Activated naive CD8-positive, alpha-beta T cell (primary cell): Measurements from ENCODE around the gene NME8.

ENCODE experiments used
- H3K27ac Mint-ChIP-seq: one replicate; pipeline ENCODE4 v1.8.0; 2021; ENCODE audit warnings: mixed read lengths
- H3K27me3 Mint-ChIP-seq: one replicate; pipeline ENCODE4 v1.8.0; 2021; ENCODE audit warnings: mixed read lengths
- H3K36me3 Mint-ChIP-seq: one replicate; pipeline ENCODE4 v1.8.0; 2021; ENCODE audit warnings: mixed read lengths
- H3K4me1 Mint-ChIP-seq: one replicate; pipeline ENCODE4 v1.8.0; 2021; ENCODE audit warnings: low read depth, mixed read lengths
- H3K4me3 Mint-ChIP-seq: one replicate; pipeline ENCODE4 v1.8.0; 2021; ENCODE audit warnings: mild to moderate bottlenecking, mixed read lengths
- H3K9me3 Mint-ChIP-seq: one replicate; pipeline ENCODE4 v1.8.0; 2021; ENCODE audit warnings: low read depth, mixed read lengths

NME8 gene

DNA sequence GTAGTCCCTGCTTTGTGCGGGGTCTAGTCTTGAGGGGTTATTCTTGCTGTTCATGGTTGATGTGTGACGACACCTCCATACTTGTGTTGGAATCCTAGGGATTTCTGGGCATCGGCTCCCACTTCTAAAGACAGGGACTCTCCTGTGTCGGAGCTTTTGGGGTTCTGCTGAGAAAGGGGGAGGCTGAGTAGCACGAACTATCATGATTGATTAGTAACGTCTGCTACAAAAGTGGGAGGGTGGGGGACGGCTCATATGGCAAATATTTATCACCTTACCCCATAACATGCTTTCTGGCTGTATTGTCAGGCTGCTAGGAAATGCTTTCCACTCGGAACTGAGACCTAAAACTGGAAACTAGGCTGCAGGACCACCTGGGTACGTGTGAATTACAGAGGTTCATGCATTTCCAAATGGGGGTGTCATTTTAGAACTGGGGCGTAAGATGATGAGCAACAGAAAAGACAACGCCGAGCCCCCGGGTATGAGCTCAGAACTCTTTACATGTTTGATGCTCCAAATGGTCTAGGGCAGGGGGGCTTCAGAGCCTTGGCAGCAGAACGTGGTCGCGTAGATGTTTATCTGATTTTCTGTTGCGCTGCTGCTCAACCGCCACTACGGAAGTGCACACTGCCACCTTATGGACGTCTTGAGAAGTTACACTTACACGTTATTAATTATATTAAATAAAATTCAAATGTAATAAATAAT is 15.1 kb upstream of the NME8 start:
- Mint-ChIP-seq H3K4me1 (peaks cover 3% of the 10 kb centered on the region), H3K27ac (no peak overlapping the region)

DNA sequence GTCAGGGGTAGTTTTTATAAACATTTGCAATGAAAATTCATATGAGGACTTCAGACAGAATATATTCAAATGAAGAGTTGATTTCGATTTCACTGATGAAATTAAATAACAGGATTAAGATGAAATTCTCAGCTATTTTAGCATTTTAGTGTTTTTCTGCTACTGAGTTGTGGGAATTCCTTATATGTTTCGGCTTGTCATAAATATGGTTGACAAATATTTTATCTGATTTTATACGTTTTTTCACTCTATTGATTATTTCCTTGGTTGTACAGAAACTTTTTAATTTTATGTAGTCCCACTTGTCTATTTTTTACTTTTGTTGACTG is 14.6 kb upstream of the NME8 start:
- H3K36me3 Mint-ChIP-seq = no peaks in the 10 kb centered on the region
- H3K4me3 Mint-ChIP-seq = peak overlapping the region; percentile 9
- no peaks in the 10 kb centered on the region for H3K9me3 Mint-ChIP-seq
- H3K27me3 Mint-ChIP-seq = peaks cover 3% of the 10 kb centered on the region
- peaks cover 3% of the 10 kb centered on the region for H3K4me1 Mint-ChIP-seq
- H3K27ac Mint-ChIP-seq = no peak overlapping the region

More for the DNA sequence above, 15.1 kb upstream of the NME8 start:
- Mint-ChIP-seq H3K36me3 (no peaks in the 10 kb centered on the region), H3K27me3 (peaks cover 3% of the 10 kb centered on the region), H3K9me3 (no peaks in the 10 kb centered on the region), H3K4me3 (peak overlapping the region; percentile 85)

DNA sequence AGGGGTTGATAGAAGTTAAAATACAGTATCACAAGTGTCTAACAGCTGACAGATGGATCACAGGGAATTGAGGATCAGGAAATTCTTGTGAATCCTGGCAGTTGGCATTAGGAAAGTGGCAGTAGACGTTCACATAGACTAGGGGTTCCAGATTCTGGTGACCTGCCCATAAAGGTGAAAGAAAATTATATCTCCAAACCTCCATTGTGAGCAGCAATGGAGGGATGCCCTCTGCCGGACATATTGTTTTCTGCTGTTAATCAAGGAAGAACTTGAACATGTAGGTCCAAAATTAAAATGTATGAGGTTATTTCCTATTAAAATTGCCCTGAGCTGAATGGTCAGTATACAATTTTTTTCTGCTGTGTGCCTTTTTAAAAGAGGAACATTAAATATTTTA is 5.1 kb downstream of the NME8 start:
- Mint-ChIP-seq H3K27ac (no peak overlapping the region), H3K36me3 (no peaks in the 10 kb centered on the region), H3K27me3 (peaks cover 2% of the 10 kb centered on the region), H3K4me3 (no peak overlapping the region), H3K4me1 (no peaks in the 10 kb centered on the region), H3K9me3 (no peaks in the 10 kb centered on the region)

DNA sequence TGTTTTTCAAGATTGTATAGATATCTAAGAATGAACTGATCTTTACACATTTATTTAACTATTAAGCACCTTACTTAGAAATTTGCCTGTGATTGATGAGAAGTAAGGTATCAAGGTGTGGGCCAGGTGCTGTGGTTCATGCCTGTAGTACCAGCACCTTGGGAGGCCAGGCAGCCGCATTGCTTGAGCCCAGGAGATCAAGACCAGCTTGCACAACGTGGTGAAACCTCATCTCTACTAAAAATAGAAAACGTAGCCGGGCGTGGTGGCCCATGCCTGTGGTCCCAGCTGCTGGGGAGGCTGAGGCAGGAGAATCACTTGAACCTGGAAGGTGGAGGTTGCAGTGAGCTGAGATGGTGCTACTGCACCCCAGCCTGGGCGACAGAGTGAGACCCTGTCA is 33.7 kb downstream of the NME8 start:
- Mint-ChIP-seq H3K27me3 (peaks cover 5% of the 10 kb centered on the region), H3K27ac (no peak overlapping the region), H3K4me1 (no peaks in the 10 kb centered on the region), H3K9me3 (peaks cover 3% of the 10 kb centered on the region), H3K4me3 (no peak overlapping the region), H3K36me3 (no peaks in the 10 kb centered on the region)

DNA sequence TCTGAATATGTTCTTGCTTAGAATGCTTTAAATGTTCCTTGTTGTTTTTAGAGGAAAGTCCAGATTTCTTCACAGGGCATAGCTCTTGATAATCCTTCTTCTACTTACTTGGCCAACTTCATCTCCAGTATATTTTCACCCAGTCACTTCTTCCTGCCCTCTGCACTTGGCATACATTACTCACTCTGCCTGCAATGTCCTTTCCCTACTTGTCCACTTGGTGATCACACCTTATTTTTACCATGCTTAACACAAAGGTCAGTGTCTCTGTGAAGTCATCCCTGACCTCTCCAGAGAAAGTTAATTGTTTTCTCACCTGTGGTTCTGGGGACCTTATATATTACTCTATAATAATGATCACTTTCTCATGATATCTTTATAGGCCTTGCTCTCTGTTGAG is 45.0 kb downstream of the NME8 start:
- Mint-ChIP-seq H3K4me3 (no peak overlapping the region), H3K27ac (no peak overlapping the region), H3K9me3 (no peaks in the 10 kb centered on the region), H3K27me3 (peaks cover 11% of the 10 kb centered on the region), H3K4me1 (no peaks in the 10 kb centered on the region), H3K36me3 (no peaks in the 10 kb centered on the region)

DNA sequence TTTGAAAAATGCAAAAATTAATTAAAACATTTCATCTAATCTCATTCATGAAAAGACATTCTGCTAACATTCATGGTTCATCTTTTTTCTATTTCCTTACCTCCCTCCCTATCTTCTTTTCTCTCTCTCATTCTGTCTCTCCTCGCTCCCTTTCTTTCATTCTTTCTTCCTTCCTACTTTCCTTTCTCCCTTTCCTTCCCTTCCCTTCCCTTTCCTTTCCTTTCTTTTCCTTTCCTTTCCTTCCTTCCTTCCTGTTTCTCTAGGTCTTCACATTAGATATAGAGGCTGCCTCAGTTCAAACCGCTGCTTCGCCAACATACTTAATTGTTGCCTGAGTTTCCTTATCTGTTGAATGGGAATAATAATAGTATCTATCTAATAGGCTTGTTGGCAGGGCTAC is 46.3 kb downstream of the NME8 start:
- H3K4me1 Mint-ChIP-seq = no peaks in the 10 kb centered on the region
- H3K4me3 Mint-ChIP-seq = no peak overlapping the region
- H3K36me3 Mint-ChIP-seq = no peaks in the 10 kb centered on the region
- H3K27ac Mint-ChIP-seq = no peak overlapping the region
- H3K27me3 Mint-ChIP-seq = peaks cover 11% of the 10 kb centered on the region
- no peaks in the 10 kb centered on the region for H3K9me3 Mint-ChIP-seq

DNA sequence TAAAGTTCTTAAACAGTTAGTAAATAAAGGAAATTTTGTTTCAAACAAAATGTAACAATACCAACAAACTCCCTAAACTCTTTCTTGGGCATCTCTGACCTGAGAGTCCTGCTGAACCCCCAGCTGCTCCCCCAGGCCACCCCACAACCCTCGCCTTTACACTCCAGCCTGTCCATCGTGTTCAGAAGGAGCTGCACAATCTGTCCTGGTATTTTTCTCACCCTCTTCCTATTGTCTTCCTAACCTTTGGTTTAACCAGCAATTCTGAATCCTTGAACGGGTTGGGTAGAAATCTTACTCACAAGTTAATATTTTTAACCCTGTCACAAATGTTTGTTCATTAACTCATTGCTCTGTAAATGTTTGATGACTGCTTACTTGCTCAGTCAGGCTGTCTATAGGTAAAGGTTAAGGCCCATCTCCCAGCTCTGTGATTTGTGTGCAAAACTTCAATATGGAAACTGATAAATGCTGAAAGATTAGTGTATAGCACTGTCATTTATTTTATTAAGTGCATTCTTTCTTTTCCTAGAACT is 51.4 kb downstream of the NME8 start:
- H3K4me3 Mint-ChIP-seq = no peak overlapping the region
- H3K4me1 Mint-ChIP-seq = no peaks in the 10 kb centered on the region
- H3K36me3 Mint-ChIP-seq = no peaks in the 10 kb centered on the region
- H3K27ac Mint-ChIP-seq = no peak overlapping the region
- no peaks in the 10 kb centered on the region for H3K9me3 Mint-ChIP-seq
- peaks cover 6% of the 10 kb centered on the region for H3K27me3 Mint-ChIP-seq

DNA sequence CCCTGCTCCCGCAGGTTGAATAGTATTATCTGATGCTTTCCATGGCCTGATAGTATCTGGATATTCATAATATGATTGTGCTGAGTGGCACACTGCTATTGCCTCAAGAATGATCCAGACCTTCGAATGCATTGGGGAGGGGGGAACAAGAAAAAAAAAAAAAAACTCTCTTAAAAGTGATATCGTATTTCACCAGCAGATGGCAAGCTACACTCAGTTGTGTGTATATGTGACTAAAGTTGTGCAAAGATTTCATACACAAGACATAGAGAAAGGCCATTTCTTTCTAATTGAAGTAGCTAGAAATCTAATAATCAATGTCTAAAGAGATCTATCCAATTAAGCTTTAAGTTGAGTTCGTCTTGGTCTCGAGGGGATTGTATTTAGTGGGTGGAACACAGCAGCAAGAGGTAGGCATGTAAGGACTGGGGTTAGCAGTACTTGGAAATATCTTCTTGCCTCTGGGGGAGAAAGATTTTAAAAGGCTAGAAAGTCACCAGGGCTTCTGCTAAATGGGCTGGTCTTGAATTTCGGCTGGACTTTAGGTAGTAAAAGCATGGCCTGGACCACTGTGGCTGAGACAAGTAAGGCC is 52.9 kb downstream of the NME8 start:
- H3K36me3 Mint-ChIP-seq = no peaks in the 10 kb centered on the region
- peaks cover 5% of the 10 kb centered on the region for H3K27me3 Mint-ChIP-seq
- no peak overlapping the region for H3K27ac Mint-ChIP-seq
- H3K9me3 Mint-ChIP-seq = no peaks in the 10 kb centered on the region
- no peak overlapping the region for H3K4me3 Mint-ChIP-seq
- no peaks in the 10 kb centered on the region for H3K4me1 Mint-ChIP-seq

DNA sequence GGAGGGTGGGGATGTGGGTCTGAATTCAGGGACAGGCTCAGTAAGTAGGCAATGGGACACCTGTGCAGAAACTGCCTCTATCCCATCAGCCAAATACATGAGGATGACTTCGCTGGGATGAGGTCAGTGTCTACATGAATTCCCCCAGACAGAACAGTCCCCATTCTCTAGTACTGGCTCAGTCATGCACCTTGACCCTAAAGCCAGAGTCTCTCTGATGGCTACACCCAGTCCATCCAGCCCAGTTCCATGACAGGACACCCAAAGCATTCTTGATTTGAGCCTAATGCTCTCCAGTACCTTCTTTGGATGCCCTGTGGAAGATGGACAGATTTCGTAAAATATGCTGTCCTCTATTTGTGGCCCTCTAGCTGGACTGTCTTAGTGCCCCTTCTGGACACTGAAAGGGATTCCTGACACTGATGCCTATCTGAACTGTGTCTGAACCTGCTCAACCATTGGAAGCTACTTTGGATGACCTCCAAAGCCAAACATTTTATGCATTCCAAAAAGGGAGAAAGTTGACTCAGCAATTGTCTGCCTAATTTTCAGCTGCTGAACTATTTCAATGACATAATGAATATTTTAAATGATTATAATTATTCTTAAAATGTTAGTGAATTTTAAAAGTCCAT is 53.6 kb downstream of the NME8 start:
- H3K36me3 Mint-ChIP-seq = no peaks in the 10 kb centered on the region
- no peak overlapping the region for H3K27ac Mint-ChIP-seq
- no peaks in the 10 kb centered on the region for H3K4me1 Mint-ChIP-seq
- H3K27me3 Mint-ChIP-seq = peaks cover 5% of the 10 kb centered on the region
- H3K9me3 Mint-ChIP-seq = no peaks in the 10 kb centered on the region
- no peak overlapping the region for H3K4me3 Mint-ChIP-seq

DNA sequence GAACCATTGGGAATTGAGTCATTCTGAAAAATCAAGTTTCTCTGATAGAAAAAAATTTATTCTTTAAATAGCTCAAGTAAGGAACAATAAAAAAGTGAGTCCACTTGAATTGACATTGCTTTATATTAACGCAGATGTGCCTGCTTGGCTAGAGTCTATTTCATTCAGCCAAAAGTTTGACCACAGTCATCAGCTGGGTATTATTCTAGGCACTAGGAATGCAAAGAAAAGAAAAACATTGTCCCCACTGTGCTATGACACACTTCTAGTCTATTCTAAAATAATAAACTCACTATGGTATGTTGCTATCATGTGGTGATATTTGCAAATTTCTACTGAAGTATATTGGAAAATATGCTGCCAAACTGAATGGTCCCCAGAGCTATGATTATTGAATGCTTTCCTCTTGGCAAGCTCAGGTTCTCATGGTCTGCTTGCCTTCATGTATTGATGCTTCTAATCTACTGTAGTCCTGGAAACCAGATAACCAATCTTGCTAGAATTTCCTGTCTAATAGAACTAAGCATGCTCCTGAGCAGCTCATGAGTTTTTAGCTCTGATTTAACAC is 59.9 kb downstream of the NME8 start:
- H3K4me1 Mint-ChIP-seq = no peaks in the 10 kb centered on the region
- no peak overlapping the region for H3K27ac Mint-ChIP-seq
- H3K4me3 Mint-ChIP-seq = no peak overlapping the region
- H3K27me3 Mint-ChIP-seq = peaks cover 7% of the 10 kb centered on the region
- no peaks in the 10 kb centered on the region for H3K9me3 Mint-ChIP-seq
- H3K36me3 Mint-ChIP-seq = no peaks in the 10 kb centered on the region

DNA sequence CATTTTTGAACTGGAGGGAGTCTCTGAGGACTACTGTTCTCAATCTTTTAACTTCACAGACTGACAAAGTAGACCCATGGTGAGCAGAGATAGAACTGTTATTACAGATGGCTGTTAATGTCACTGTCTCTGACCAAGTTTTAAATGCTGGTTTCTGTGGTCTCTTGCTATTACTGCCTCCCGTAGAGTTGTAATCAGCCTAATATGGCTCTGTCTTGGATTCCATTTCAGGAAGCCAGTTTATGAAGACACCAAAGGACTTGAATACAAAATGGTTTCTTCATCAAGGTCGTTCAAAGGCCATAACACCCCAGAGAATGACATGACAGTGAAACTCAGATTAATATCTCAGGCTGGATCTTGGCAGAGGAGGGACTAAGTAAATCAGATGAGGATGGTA is 64.4 kb downstream of the NME8 start:
- no peak overlapping the region for H3K4me3 Mint-ChIP-seq
- no peaks in the 10 kb centered on the region for H3K9me3 Mint-ChIP-seq
- H3K36me3 Mint-ChIP-seq = no peaks in the 10 kb centered on the region
- peaks cover 13% of the 10 kb centered on the region for H3K4me1 Mint-ChIP-seq
- peaks cover 24% of the 10 kb centered on the region for H3K27me3 Mint-ChIP-seq
- no peak overlapping the region for H3K27ac Mint-ChIP-seq

DNA sequence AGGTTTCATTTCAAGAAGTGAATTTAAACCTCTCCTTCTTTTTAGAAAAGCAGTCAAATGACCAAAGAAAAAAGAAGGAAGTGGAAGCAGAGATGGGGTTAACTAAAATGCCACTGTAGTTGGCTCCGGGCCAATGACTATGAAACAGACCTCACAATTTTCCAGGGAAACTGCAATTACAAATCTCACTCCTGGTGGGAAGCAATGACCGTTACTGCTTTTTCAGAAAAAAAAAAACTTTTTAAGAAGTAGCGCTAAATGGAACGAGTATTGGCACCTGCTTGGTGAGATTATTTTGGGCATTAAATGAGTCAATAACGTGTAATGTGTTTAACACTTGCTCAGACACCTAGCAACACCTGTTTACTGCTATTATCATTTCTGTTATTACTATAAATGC is 67.0 kb downstream of the NME8 start:
- no peak overlapping the region for H3K4me3 Mint-ChIP-seq
- H3K27me3 Mint-ChIP-seq = peaks cover 35% of the 10 kb centered on the region
- no peaks in the 10 kb centered on the region for H3K36me3 Mint-ChIP-seq
- no peaks in the 10 kb centered on the region for H3K9me3 Mint-ChIP-seq
- H3K4me1 Mint-ChIP-seq = peaks cover 18% of the 10 kb centered on the region
- no peak overlapping the region for H3K27ac Mint-ChIP-seq

DNA sequence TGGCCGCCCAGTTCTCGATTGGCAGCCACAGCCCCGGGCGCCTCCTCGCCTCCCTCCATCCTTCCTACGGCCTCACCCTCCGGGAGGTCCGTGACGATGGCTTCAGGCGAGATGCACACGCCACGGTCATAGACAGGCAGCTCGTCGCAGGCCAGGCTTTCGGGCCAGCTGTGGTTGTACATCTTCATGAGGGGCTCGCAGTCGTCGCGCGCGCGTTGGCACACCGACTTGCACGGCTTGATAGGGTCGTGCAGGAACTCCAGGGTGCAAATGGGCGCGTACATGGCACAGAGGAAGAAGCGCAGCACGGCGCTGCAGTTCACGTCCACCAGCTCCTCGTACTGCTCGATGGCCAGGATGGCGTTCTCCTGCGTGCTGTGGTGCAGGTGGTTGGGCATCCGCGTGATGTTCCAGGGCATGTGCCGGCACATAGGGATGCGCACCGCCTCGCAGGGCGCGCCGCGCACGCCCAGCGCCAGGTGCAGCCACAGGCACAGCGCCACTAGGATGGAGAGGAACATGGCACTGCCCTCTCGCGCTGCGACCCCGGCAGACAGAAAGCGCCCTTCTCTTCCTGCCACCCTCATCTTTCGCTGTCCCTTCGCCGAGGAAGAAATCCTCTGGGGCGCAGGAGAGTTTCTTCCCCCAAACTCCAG is 67.7 kb downstream of the NME8 start:
- Mint-ChIP-seq H3K27ac (no peak overlapping the region), H3K36me3 (no peaks in the 10 kb centered on the region), H3K4me3 (peak overlapping the region; percentile 47), H3K27me3 (peaks cover 35% of the 10 kb centered on the region), H3K4me1 (peaks cover 20% of the 10 kb centered on the region), H3K9me3 (no peaks in the 10 kb centered on the region)

DNA sequence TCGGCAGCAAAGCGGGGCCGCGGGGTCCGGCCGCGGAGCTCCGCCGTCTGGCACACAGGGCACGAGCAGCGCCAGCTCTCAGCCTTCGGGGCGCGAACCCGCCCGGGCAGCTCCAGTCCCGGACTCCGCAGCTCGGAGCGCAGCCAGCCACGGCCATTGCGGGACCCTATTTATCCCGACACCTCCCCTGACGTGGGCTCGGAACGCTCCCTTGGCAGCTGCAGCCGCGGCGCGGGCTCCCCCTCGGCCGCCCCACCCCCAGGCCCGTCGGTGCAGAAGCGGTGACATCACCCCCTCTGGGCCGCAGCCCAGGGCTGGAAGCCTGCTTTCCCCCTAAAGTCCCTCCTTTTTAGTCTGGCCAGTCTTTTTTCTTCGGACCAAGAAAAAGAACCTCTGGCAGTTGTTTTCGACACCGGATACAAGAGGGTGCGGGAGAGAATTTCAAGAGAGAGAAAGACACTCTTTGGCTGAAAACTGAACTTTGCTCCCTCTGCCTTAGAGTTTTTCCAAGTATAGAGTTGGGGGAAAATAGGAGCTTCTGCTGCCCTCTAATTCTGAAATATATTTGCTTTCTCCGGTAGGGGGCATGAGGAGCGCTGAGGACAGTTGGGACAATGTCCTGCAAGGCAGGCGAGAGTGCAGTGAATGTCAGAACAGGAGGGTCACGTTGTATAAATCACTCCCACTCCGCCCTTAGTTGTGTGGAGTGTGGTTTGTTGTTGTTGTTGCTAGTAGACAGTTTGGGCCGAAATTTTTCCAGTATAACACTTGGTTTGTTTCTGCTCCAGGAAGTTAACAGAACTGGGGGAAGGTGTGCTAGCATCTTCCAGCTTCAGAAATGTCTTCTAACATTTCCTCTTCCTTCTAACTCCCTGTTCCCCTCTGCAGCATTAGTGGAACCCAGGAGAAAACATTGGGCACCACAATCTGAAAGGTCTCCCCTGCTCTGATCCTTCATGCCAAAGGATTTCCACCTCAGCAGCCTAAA is 68.6 kb downstream of the NME8 start, which contains the start of gene SFRP4:
Gene SFRP4, minus strand, starts transcription at position 145 of the 988 bp plus-strand sequence. CDS start 280 bp downstream, outside the sequence.
- Mint-ChIP-seq H3K4me1 (peaks cover 26% of the 10 kb centered on the region), H3K27ac (no peak within 1 kb of the TSS), H3K27me3 (peaks cover 36% of the 10 kb centered on the region), H3K36me3 (no peaks in the 10 kb centered on the region), H3K9me3 (no peaks in the 10 kb centered on the region), H3K4me3 (peak within 1 kb of the TSS; percentile 47)
